DND-41 (cell line): ENCODE data around the gene NTSR1.

Experiments
- ATAC-seq: fragments of 200-7000 bp; cut with Tn5 transposase; 3 replicates; pipeline ENCODE4 v1.9.1; 2021; ENCODE audit warnings: low read depth; ENCODE audit not compliant: insufficient read depth
- DNase-seq: peaks from one replicate; pipeline ENCODE4 v3.0.0-alpha.2; 2020
- H2AFZ ChIP-seq: 2 replicates; pipeline ENCODE4 v1.6.0; 2012; ENCODE audit warnings: low read depth, low read length
- H3K27ac ChIP-seq: 2 replicates; pipeline ENCODE4 v1.5.1; 2012; ENCODE audit warnings: low read length, inconsistent platforms
- H3K27me3 ChIP-seq: fragments of 200-600 bp; sonication (generic); 2 replicates; pipeline ENCODE4 v1.6.0; 2012; ENCODE audit warnings: low read length, mild to moderate bottlenecking, inconsistent platforms; ENCODE audit not compliant: insufficient read depth, poor library complexity
- H3K36me3 ChIP-seq: 2 replicates; pipeline ENCODE4 v1.5.1; 2012; ENCODE audit warnings: low read length, inconsistent platforms; ENCODE audit not compliant: insufficient read depth
- H3K4me1 ChIP-seq: 2 replicates; pipeline ENCODE4 v1.5.1; 2012; ENCODE audit warnings: mild to moderate bottlenecking, low read length; ENCODE audit not compliant: insufficient read depth
- H3K4me2 ChIP-seq: 2 replicates; pipeline ENCODE4 v1.6.0; 2012; ENCODE audit warnings: mild to moderate bottlenecking, moderate library complexity, low read length, inconsistent platforms; ENCODE audit not compliant: insufficient read depth
- H3K4me3 ChIP-seq, 2 experiments: fragments of 200-600 bp in 1 of 2; shearing (Covaris generic) in 1 of 2; 2 replicates each; pipeline ENCODE4 v1.5.1; 2012 to 2016; ENCODE audit warnings: inconsistent platforms in 2 of 2, low read length in 2 of 2, mild to moderate bottlenecking in 2 of 2, low read depth in 1 of 2, moderate library complexity in 1 of 2
- H3K79me2 ChIP-seq: 2 replicates; pipeline ENCODE4 v1.6.0; 2012; ENCODE audit warnings: low read length, inconsistent platforms; ENCODE audit not compliant: insufficient read depth
- H3K9ac ChIP-seq: 2 replicates; pipeline ENCODE4 v1.6.0; 2012; ENCODE audit warnings: low read depth, mild to moderate bottlenecking, inconsistent platforms, low read length, moderate library complexity
- H3K9me3 ChIP-seq: 2 replicates; pipeline ENCODE4 v1.5.1; 2012; ENCODE audit warnings: low read length, moderate library complexity, mild to moderate bottlenecking, inconsistent platforms; ENCODE audit not compliant: insufficient read depth, severe bottlenecking
- H4K20me1 ChIP-seq: 2 replicates; pipeline ENCODE4 v1.6.0; 2012; ENCODE audit warnings: low read length; ENCODE audit not compliant: insufficient read depth
- CTCF ChIP-seq: IDR thresholded peaks from 2 replicates; pipeline ENCODE4 v1.5.1; 2012; ENCODE audit warnings: borderline replicate concordance, low read length, moderate library complexity, mild to moderate bottlenecking; ENCODE audit not compliant: poor library complexity, severe bottlenecking; ENCODE audit errors: extremely low read depth
- EZH2 ChIP-seq: IDR thresholded peaks from 3 replicates; pipeline ENCODE4 v1.6.1; 2012; ENCODE audit warnings: borderline replicate concordance, low read depth, mild to moderate bottlenecking, moderate library complexity, low read length, inconsistent platforms; ENCODE audit not compliant: severe bottlenecking

The NTSR1 gene

DNA sequence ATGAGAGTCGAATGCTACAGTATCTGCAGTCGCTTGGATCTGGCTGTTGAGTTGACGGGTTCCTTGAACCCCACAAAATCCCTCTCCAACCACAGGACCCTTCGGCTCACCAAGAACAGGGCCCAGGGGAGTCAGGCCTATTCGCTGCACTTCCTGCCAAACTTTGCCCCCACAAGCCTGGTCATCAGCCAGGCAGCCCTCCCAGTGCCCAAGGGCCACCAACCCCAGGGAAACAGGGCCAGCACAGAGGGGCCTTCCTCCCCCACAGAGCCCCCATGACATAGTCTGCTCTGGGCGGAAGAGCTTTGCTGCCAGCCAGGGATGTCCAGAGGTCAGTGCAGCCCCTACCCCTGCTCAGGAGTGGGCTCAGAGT lies 53.1 kb downstream of the NTSR1 start:
- Histone ChIP-seq H3K36me3 (no peaks in the 10 kb centered on the region), H3K9me3 (no peaks in the 10 kb centered on the region), H2AFZ (no peak overlapping the region), H3K9ac (no peak overlapping the region), H3K4me3 (no peak overlapping the region), H3K79me2 (no peaks in the 10 kb centered on the region), H4K20me1 (peaks cover 11% of the 10 kb centered on the region), H3K27me3 (no peaks in the 10 kb centered on the region), H3K27ac (no peak overlapping the region), H3K4me2 (no peak overlapping the region), H3K4me1 (no peaks in the 10 kb centered on the region)
- TF ChIP-seq EZH2 (no peak), CTCF (no peak)
- DNase-seq = no peak
- ATAC-seq = no peak

- H2AFZ ChIP-seq = no peak overlapping the region
- no peaks in the 10 kb centered on the region for H3K36me3 ChIP-seq
- H3K79me2 ChIP-seq = no peaks in the 10 kb centered on the region
- no peak overlapping the region for H3K9ac ChIP-seq
- no peaks in the 10 kb centered on the region for H3K4me1 ChIP-seq
- H3K9me3 ChIP-seq = no peaks in the 10 kb centered on the region
- H4K20me1 ChIP-seq = peaks cover 11% of the 10 kb centered on the region
- ATAC-seq (no peak), DNase-seq (no peak)
- H3K27me3 ChIP-seq = no peaks in the 10 kb centered on the region
- no peak for TF ChIP-seq CTCF
- no peak for TF ChIP-seq EZH2
- no peak overlapping the region for H3K4me2 ChIP-seq
- no peak overlapping the region for H3K4me3 ChIP-seq
- H3K27ac ChIP-seq = no peak overlapping the region
These were observed 53.7 kb downstream of the NTSR1 start for GRCh38 chr20:62762376-62762775.

- Histone ChIP-seq H3K4me1 (no peaks in the 10 kb centered on the region), H3K27me3 (no peaks in the 10 kb centered on the region), H3K9ac (no peak overlapping the region), H3K4me2 (no peak overlapping the region), H3K27ac (no peak overlapping the region), H2AFZ (no peak overlapping the region), H4K20me1 (peaks cover 13% of the 10 kb centered on the region), H3K79me2 (no peaks in the 10 kb centered on the region), H3K9me3 (no peaks in the 10 kb centered on the region), H3K36me3 (no peaks in the 10 kb centered on the region), H3K4me3 (no peak overlapping the region)
- ATAC-seq (no peak), DNase-seq (no peak)
- TF ChIP-seq EZH2 (no peak), CTCF (no peak)
These were observed 54.2 kb downstream of the NTSR1 start for GRCh38 chr20:62762801-62763368.

- H4K20me1 ChIP-seq = peaks cover 14% of the 10 kb centered on the region
- no peaks in the 10 kb centered on the region for H3K36me3 ChIP-seq
- no peak overlapping the region for H2AFZ ChIP-seq
- H3K4me3 ChIP-seq = no peak overlapping the region
- no peak for TF ChIP-seq EZH2
- no peak for TF ChIP-seq CTCF
- no peaks in the 10 kb centered on the region for H3K4me1 ChIP-seq
- no peak for DNase-seq
- no peaks in the 10 kb centered on the region for H3K9me3 ChIP-seq
- H3K79me2 ChIP-seq = no peaks in the 10 kb centered on the region
- H3K9ac ChIP-seq = no peak overlapping the region
- H3K4me2 ChIP-seq = no peak overlapping the region
- no peak for ATAC-seq
- no peaks in the 10 kb centered on the region for H3K27me3 ChIP-seq
- H3K27ac ChIP-seq = no peak overlapping the region
These were observed 54.8 kb downstream of the NTSR1 start for GRCh38 chr20:62763404-62763803.
